ENCODE data around the gene OR8G5.

- TF ChIP-seq CTCF (IDR thresholded peaks at IDR 0.05) (no peak), POLR2A (IDR thresholded peaks at IDR 0.05) (no peak)
These were observed 33.8 kb upstream of the OR8G5 start for GRCh38 chr11:124222407-124222806.
